BJ (cell line): ENCODE results near the gene OS9. TPM values are rescaled to one million over a fixed set of nuclear protein-coding genes. Genes with fewer than 3 reads are reported as not detected.

Source experiments
- CTCF ChIA-PET: fragments of 350-600 bp; formaldehyde crosslinking; extraction: SDS; loops from one replicate; lab custom pipeline; 2021; ENCODE audit warnings: antibody characterized with exemption, inconsistent platforms; lab: Yijun Ruan, JAX
- POLR2A ChIA-PET: fragments of 300-600 bp; sonication (Branson Sonifier 250); formaldehyde crosslinking; extraction: SDS; loops from one replicate; lab custom pipeline; 2021; ENCODE audit warnings: antibody characterized with exemption; lab: Charles Lee
- DNase-seq: peaks from one replicate; pipeline ENCODE4 v3.0.0-alpha.2; 2011; ENCODE audit warnings: low read depth
- H3K27me3 ChIP-seq: 2 replicates; pipeline ENCODE4 v1.6.0; 2011; ENCODE audit warnings: low read length; ENCODE audit not compliant: control insufficient read depth, insufficient read depth
- H3K36me3 ChIP-seq: 2 replicates; pipeline ENCODE4 v1.5.1; 2011; ENCODE audit warnings: low read length; ENCODE audit not compliant: control insufficient read depth, insufficient read depth
- H3K4me3 ChIP-seq: 2 replicates; pipeline ENCODE4 v1.5.1; 2011; ENCODE audit warnings: low read depth, mild to moderate bottlenecking, control low read depth, low read length
- polyA plus RNA-seq: library from polyadenylated mRNA; depleted of rRNA; stranded (reverse); fragments of >200 nt; gene quantifications from 2 replicates; pipeline ENCODE4 v1.2.3, GENCODE V29; 2011
- TF ChIP-seq, protein P1 (sequence below): IDR thresholded peaks from 2 replicates; pipeline ENCODE4 v1.5.1; 2011; ENCODE audit warnings: low read depth, mild to moderate bottlenecking, control low read depth, inconsistent platforms, low read length, moderate library complexity; ENCODE audit not compliant: insufficient read depth

The OS9 gene
- polyA plus RNA-seq, 1 experiment = 415 TPM

DNA sequence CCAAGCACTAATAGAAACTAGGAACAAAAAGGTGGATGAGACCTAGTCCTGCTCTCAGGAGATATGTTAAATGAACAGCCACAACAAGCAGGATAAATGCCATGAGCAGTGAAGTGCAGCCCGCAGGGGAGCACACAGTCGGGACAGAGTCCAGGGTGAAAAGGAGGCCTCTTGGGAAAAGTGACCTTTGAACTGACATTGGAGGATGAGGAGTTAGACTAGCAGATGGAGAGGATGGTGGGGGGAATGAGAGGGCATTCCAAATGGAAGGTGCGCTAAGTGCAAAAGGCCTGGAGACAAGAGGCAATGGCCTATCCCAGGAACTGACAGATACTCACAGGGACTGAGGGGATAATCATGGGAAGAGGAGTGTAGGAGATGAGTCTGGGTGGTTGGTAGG lies 4.5 kb downstream of the OS9 start:
- peaks cover 11% of the 10 kb centered on the region for H3K36me3 ChIP-seq
- no peaks in the 10 kb centered on the region for H3K27me3 ChIP-seq
- POLR2A ChIA-PET = no interaction called here
- CTCF ChIA-PET = interaction anchor here (0.6 kb wide), 1 partner anchor 86 kb away, joined by 4 read pairs; no protein-coding TSS in a partner anchor
- TF ChIP-seq, protein P1, sequence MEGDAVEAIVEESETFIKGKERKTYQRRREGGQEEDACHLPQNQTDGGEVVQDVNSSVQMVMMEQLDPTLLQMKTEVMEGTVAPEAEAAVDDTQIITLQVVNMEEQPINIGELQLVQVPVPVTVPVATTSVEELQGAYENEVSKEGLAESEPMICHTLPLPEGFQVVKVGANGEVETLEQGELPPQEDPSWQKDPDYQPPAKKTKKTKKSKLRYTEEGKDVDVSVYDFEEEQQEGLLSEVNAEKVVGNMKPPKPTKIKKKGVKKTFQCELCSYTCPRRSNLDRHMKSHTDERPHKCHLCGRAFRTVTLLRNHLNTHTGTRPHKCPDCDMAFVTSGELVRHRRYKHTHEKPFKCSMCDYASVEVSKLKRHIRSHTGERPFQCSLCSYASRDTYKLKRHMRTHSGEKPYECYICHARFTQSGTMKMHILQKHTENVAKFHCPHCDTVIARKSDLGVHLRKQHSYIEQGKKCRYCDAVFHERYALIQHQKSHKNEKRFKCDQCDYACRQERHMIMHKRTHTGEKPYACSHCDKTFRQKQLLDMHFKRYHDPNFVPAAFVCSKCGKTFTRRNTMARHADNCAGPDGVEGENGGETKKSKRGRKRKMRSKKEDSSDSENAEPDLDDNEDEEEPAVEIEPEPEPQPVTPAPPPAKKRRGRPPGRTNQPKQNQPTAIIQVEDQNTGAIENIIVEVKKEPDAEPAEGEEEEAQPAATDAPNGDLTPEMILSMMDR = no peak
- no peak for DNase-seq
- H3K4me3 ChIP-seq = no peak overlapping the region

DNA sequence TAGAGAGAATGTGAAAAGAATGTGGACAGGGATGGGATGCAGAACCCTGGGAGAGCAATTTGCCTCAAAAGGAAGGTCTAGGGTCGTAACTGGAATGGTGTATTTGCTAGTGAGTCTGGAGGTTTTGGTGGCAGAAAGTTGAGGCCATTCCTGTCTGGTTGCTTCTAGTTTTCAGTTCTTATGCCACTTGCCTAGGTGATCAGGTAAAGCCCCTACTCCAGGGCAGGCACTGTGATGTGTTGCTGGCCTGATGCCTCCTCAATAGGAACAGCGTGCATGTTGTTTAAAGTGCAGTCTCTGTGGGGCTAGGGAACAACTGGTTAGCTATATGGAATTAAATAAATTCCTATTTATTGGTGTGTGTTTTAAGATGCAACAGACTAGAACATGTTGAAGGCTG lies 6.4 kb downstream of the OS9 start:
- peaks cover 11% of the 10 kb centered on the region for H3K36me3 ChIP-seq
- CTCF ChIA-PET = no interaction called here
- POLR2A ChIA-PET = no interaction called here
- H3K27me3 ChIP-seq = no peaks in the 10 kb centered on the region
- TF ChIP-seq, protein P1 = no peak
- DNase-seq = no peak
- H3K4me3 ChIP-seq = no peak overlapping the region

DNA sequence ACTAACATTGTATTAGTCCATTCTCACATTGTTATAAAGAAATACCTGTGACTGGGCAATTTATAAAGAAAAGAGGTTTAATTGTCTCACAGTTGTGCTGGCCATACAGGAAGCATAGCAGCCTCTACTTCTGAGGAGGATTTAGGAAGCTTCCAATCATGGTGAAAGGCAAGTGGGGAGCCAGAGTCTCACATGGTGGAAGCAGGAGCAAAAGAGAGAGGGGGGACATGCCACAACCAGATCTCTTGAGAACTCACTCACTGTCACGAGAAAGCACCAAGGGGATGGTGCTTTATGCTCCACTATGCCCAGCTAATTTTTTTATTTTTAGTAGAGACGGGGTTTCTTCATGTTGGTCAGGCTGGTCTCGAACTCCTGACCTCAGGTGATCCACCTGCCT lies 13.3 kb downstream of the OS9 start:
- H3K4me3 ChIP-seq = no peak overlapping the region
- TF ChIP-seq, protein P1 = no peak
- no peaks in the 10 kb centered on the region for H3K27me3 ChIP-seq
- DNase-seq = no peak
- ChIA-PET CTCF (interaction anchor here (0.7 to 1.6 kb wide), 3 partner anchors 14 to 48 kb away, joined by 3 to 7 read pairs (median 6); partner anchors contain the start of genes MARCHF9 and OS9), POLR2A (no interaction called here)
- H3K36me3 ChIP-seq = peaks cover 1% of the 10 kb centered on the region; the same call in 1 of the 2 replicates

DNA sequence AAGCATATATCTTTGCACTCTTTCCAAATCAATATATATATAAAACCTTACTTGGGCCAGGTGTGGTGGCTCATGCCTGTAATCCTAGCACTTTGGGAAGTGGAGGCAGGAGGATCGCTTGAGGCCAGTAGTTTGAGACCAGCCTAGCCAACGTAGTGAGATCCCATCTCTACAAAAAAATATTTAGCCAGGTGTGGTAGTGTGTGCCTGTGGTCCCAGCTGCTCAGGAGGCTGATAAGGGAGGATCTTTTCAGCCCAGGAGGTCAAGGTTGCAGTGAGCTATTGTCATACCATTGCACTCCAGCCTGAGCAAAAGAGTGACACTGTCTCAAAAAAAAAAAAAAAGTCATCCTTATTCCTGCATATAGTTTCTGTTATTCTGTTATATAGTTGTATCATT lies 14.4 kb downstream of the OS9 start:
- no peak for DNase-seq
- TF ChIP-seq, protein P1 = no peak
- ChIA-PET POLR2A (no interaction called here), CTCF (interaction anchor here (0.6 to 1.6 kb wide), 3 partner anchors 15 to 252 kb away, joined by 3 to 6 read pairs (median 3); partner anchors contain the start of gene OS9)
- Histone ChIP-seq H3K4me3 (no peak overlapping the region), H3K27me3 (no peaks in the 10 kb centered on the region), H3K36me3 (peaks cover 1% of the 10 kb centered on the region; the same call in 1 of the 2 replicates)

DNA sequence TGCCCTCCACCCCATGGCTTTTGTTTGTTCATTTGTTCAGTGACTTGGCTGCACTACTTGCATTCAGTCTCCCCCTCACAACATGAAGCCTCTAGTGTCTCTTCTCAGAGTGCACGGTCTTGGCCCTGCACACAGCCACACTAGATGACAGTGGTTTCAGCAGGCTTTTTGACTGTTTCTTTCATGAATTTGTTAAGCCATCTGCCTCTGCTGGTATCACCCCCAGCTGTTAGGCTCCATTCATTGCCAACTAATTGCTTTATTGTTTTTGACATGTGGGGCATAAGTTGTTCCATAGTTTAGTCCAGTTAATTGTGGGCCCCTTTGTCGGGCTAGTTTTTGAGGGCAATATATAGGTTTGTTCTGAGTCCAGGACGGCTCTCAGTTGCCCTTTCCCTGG lies 18.8 kb downstream of the OS9 start:
- TF ChIP-seq, protein P1 = no peak
- peaks cover 12% of the 10 kb centered on the region for H3K36me3 ChIP-seq
- no peaks in the 10 kb centered on the region for H3K27me3 ChIP-seq
- ChIA-PET POLR2A (no interaction called here), CTCF (interaction anchor here (1.1 kb wide), 1 partner anchor 13 kb away, joined by 8 read pairs; no protein-coding TSS in a partner anchor)
- H3K4me3 ChIP-seq = no peak overlapping the region
- no peak for DNase-seq
